Measurements from ENCODE around the gene RASEF.

The RASEF gene

DNA sequence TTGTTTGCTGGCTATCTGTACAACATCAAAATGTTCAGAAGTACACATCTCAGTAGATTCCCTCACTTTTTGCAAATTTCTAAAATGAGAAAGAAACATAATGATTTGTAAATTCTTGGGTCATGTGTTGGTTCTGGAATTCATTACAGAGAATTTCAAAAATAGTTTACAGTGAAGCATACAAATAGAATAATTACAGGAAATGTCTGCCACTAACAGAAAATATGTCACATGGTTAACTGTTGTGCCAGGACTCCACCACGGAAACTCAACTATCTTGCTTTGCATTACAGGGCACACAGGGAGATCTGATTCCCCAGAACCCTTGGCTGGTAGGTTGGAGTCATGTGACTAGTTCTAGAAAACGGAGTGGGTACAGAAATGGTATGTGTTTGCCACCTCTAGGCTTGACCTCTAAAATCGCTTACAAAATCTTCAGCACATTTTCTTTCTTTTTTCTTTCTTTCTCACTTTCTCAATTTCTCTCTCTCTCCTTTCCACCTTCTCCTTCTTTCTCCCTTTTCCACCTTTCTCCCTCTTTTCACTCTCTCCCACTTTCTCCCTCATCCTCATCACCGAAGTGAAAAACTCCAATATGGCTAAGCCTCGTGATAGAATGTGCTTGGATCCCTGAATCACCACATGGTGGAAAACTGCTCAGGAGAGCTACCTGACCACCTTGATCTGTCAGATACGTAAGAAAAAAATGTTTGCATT lies 32.4 kb downstream of the RASEF start:
- Histone ChIP-seq H3K27ac (ENCODE audit: low read length) (no peak overlapping the region), H3K27me3 (ENCODE audit: insufficient read depth, low read length, poor library complexity) (peaks cover 3% of the 10 kb centered on the region), H2AFZ (ENCODE audit: low read depth, low read length) (no peak overlapping the region), H3K36me3 (ENCODE audit: insufficient read depth, low read length) (no peaks in the 10 kb centered on the region), H3K79me2 (ENCODE audit: insufficient read depth, low read length) (no peaks in the 10 kb centered on the region), H3K4me3 (ENCODE audit: low read depth in 1 of 2, low read length in 2 of 2) (no peak overlapping the region), H3K4me1 (ENCODE audit: insufficient read depth, low read length) (no peaks in the 10 kb centered on the region), H4K20me1 (ENCODE audit: insufficient read depth, low read length) (no peaks in the 10 kb centered on the region), H3K4me2 (ENCODE audit: insufficient read depth, low read length) (no peak overlapping the region), H3K9ac (ENCODE audit: low read depth, low read length) (no peak overlapping the region), H3K9me3 (ENCODE audit: insufficient read depth, low read length, severe bottlenecking) (no peaks in the 10 kb centered on the region)
- no peak for TF ChIP-seq EZH2 (IDR thresholded peaks at IDR 0.05; ENCODE audit: borderline replicate concordance, low read depth, low read length, severe bottlenecking)
- TF ChIP-seq, protein P1, sequence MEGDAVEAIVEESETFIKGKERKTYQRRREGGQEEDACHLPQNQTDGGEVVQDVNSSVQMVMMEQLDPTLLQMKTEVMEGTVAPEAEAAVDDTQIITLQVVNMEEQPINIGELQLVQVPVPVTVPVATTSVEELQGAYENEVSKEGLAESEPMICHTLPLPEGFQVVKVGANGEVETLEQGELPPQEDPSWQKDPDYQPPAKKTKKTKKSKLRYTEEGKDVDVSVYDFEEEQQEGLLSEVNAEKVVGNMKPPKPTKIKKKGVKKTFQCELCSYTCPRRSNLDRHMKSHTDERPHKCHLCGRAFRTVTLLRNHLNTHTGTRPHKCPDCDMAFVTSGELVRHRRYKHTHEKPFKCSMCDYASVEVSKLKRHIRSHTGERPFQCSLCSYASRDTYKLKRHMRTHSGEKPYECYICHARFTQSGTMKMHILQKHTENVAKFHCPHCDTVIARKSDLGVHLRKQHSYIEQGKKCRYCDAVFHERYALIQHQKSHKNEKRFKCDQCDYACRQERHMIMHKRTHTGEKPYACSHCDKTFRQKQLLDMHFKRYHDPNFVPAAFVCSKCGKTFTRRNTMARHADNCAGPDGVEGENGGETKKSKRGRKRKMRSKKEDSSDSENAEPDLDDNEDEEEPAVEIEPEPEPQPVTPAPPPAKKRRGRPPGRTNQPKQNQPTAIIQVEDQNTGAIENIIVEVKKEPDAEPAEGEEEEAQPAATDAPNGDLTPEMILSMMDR (IDR thresholded peaks at IDR 0.05; ENCODE audit: borderline replicate concordance, extremely low read depth, low read length, poor library complexity, severe bottlenecking): no peak
- DNase-seq: no peak
- ATAC-seq (ENCODE audit: insufficient read depth, low read depth): no peak

DNA sequence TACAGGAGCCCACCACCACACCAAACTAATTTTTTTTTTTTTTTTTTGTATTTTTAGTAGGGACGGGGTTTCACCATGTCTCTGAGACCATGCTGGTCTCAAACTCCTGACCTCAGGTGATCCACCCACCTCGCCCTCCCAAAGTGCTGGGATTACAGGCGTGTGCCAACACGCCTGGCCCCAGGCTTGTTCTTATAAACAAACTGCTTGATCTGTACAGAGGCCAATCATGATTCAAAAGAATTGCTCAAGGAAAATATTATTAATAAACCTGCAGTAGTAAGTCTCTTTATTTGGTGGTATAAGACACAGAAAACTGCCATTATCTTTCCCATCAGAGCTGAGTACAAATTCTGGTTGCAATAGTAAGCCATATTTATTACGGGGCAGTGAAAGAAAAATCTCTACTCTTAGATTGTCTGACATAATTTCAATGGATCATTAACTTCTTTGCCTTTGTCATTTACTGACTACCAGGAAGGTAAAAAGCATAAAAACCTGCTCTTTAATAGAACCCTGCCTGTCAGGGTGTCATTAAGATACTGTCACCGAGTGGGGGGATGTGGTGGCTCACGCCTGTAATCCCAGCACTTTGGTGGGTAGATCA lies 33.3 kb downstream of the RASEF start:
- DNase-seq (no peak), ATAC-seq (ENCODE audit: insufficient read depth, low read depth) (no peak)
- TF ChIP-seq, protein P1 (IDR thresholded peaks at IDR 0.05; ENCODE audit: borderline replicate concordance, extremely low read depth, low read length, poor library complexity, severe bottlenecking): no peak
- TF ChIP-seq EZH2 (IDR thresholded peaks at IDR 0.05; ENCODE audit: borderline replicate concordance, low read depth, low read length, severe bottlenecking): no peak
- no peak overlapping the region for H3K4me2 ChIP-seq (ENCODE audit: insufficient read depth, low read length)
- H3K9ac ChIP-seq (ENCODE audit: low read depth, low read length): no peak overlapping the region
- no peaks in the 10 kb centered on the region for H4K20me1 ChIP-seq (ENCODE audit: insufficient read depth, low read length)
- H3K4me3 ChIP-seq (ENCODE audit: low read depth in 1 of 2, low read length in 2 of 2): no peak overlapping the region
- H3K79me2 ChIP-seq (ENCODE audit: insufficient read depth, low read length): no peaks in the 10 kb centered on the region
- H2AFZ ChIP-seq (ENCODE audit: low read depth, low read length): no peak overlapping the region
- no peak overlapping the region for H3K27ac ChIP-seq (ENCODE audit: low read length)
- no peaks in the 10 kb centered on the region for H3K9me3 ChIP-seq (ENCODE audit: insufficient read depth, low read length, severe bottlenecking)
- no peaks in the 10 kb centered on the region for H3K36me3 ChIP-seq (ENCODE audit: insufficient read depth, low read length)
- H3K27me3 ChIP-seq (ENCODE audit: insufficient read depth, low read length, poor library complexity): peaks cover 3% of the 10 kb centered on the region
- H3K4me1 ChIP-seq (ENCODE audit: insufficient read depth, low read length): no peaks in the 10 kb centered on the region

DNA sequence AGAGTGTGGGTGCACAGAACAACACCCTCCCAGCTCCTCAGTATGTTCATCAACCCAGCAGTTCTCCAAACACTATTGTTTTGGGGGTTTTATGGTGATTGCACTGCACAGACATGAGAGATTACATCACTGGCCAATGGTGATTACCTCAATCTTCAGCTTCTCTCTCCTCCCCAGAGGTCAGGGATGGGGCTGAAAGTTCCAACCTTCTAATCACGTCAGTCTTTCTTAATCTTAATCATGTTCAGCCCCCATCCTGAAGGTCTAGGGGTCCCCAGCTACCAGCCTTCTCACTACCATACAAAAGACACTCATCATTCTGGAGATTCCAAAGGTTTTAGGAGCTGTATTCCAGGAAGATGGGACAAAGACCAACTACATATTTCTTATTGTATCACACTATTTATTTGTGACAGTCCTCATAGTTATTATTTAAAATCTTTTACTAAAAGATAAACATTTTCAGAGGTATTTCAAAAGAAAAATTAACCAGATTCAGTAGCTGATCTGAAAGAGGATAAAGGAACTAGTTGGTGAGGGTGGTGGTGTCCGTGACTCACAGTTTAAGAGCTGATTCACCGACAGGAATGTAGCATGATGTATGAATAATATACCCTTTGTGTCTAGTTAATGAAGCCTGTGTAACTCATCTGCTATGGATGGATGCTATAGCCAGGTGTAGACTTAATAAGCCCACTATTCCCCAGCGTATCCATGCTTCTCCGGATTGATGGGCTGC lies 35.6 kb downstream of the RASEF start:
- Histone ChIP-seq H4K20me1 (ENCODE audit: insufficient read depth, low read length) (no peaks in the 10 kb centered on the region), H3K27ac (ENCODE audit: low read length) (no peak overlapping the region), H3K9ac (ENCODE audit: low read depth, low read length) (no peak overlapping the region), H3K27me3 (ENCODE audit: insufficient read depth, low read length, poor library complexity) (no peaks in the 10 kb centered on the region), H3K4me1 (ENCODE audit: insufficient read depth, low read length) (no peaks in the 10 kb centered on the region), H2AFZ (ENCODE audit: low read depth, low read length) (no peak overlapping the region), H3K79me2 (ENCODE audit: insufficient read depth, low read length) (no peaks in the 10 kb centered on the region), H3K4me2 (ENCODE audit: insufficient read depth, low read length) (no peak overlapping the region), H3K4me3 (ENCODE audit: low read depth in 1 of 2, low read length in 2 of 2) (no peak overlapping the region), H3K9me3 (ENCODE audit: insufficient read depth, low read length, severe bottlenecking) (no peaks in the 10 kb centered on the region), H3K36me3 (ENCODE audit: insufficient read depth, low read length) (no peaks in the 10 kb centered on the region)
- no peak for ATAC-seq (ENCODE audit: insufficient read depth, low read depth)
- no peak for TF ChIP-seq EZH2 (IDR thresholded peaks at IDR 0.05; ENCODE audit: borderline replicate concordance, low read depth, low read length, severe bottlenecking)
- TF ChIP-seq, protein P1 (IDR thresholded peaks at IDR 0.05; ENCODE audit: borderline replicate concordance, extremely low read depth, low read length, poor library complexity, severe bottlenecking): no peak
- no peak for DNase-seq
